DOHH2 (cell line): ENCODE measurements around the gene CYP2F1.
"Not testable (repeated sequence)": the region's sequence is repeated elsewhere in the genome, so short reads cannot be mapped to it uniquely, and the experiment has no call there.

Experiments used
- H3F3A ChIP-seq: fragments of 200-600 bp; sonication (generic), shearing (Covaris generic); 2 replicates; pipeline ENCODE4 v1.6.0; 2016; ENCODE audit warnings: antibody characterized with exemption, mild to moderate bottlenecking; ENCODE audit not compliant: control insufficient read depth, insufficient read depth
- H3K27ac ChIP-seq: fragments of 200-600 bp; sonication (generic); 2 replicates; pipeline ENCODE4 v1.5.1; 2014; ENCODE audit warnings: low read depth, mild to moderate bottlenecking, low read length, moderate library complexity
- H3K27me3 ChIP-seq: fragments of 200-600 bp; sonication (generic); 2 replicates; pipeline ENCODE4 v1.6.1; 2014; ENCODE audit warnings: mild to moderate bottlenecking, low read length, mixed read lengths; ENCODE audit not compliant: control insufficient read depth
- H3K36me3 ChIP-seq: fragments of 200-600 bp; sonication (generic); 2 replicates; pipeline ENCODE4 v1.6.1; 2014; ENCODE audit warnings: mild to moderate bottlenecking, low read length, moderate library complexity, mixed read lengths; ENCODE audit not compliant: control insufficient read depth
- H3K4me1 ChIP-seq: fragments of 200-600 bp; sonication (generic); 2 replicates; pipeline ENCODE4 v1.6.1; 2014; ENCODE audit warnings: mild to moderate bottlenecking, low read length, mixed read lengths; ENCODE audit not compliant: control insufficient read depth
- H3K4me2 ChIP-seq: fragments of 200-600 bp; sonication (generic); 2 replicates; pipeline ENCODE4 v1.6.0; 2014; ENCODE audit warnings: mild to moderate bottlenecking, low read length, moderate library complexity
- H3K4me3 ChIP-seq: fragments of 200-600 bp; sonication (generic); 2 replicates; pipeline ENCODE4 v1.5.1; 2014; ENCODE audit warnings: mild to moderate bottlenecking, low read length, mixed read lengths
- H3K79me2 ChIP-seq: fragments of 200-600 bp; sonication (generic); 2 replicates; pipeline ENCODE4 v1.6.1; 2014; ENCODE audit warnings: mild to moderate bottlenecking, low read length, mixed read lengths; ENCODE audit not compliant: control insufficient read depth
- H3K9me2 ChIP-seq: fragments of 200-600 bp; sonication (generic); replicated peaks from 2 replicates; pipeline ENCODE4 v1.6.1; 2014; ENCODE audit warnings: mild to moderate bottlenecking, low read length, mixed read lengths; ENCODE audit not compliant: control insufficient read depth
- H3K9me3 ChIP-seq: fragments of 200-600 bp; sonication (generic); 2 replicates; pipeline ENCODE4 v1.6.1; 2014; ENCODE audit warnings: antibody characterized with exemption, low read length, mixed read lengths; ENCODE audit not compliant: control insufficient read depth, insufficient read depth
- H4K20me1 ChIP-seq: fragments of 200-600 bp; sonication (generic); 2 replicates; pipeline ENCODE4 v1.6.0; 2014; ENCODE audit warnings: low read depth, mild to moderate bottlenecking, antibody characterized with exemption, low read length, moderate library complexity; ENCODE audit not compliant: control insufficient read depth, insufficient read depth
- CTCF ChIP-seq: fragments of 200-600 bp; sonication (generic); IDR thresholded peaks from one replicate; pipeline ENCODE4 v1.5.1; 2014; ENCODE audit warnings: antibody characterized with exemption, mild to moderate bottlenecking, low read depth, low read length; ENCODE audit not compliant: poor library complexity, severe bottlenecking
- EZH2phosphoT487 ChIP-seq: fragments of 200-600 bp; sonication (generic); IDR thresholded peaks from 2 replicates; pipeline ENCODE4 v1.6.1; 2017; ENCODE audit warnings: borderline replicate concordance, mild to moderate bottlenecking, antibody characterized with exemption, low read length, moderate library complexity, mixed read lengths

The CYP2F1 gene

GRCh38 chr19:41095703-41096102, 18.5 kb upstream of the CYP2F1 start:
- H3K36me3 ChIP-seq: no peaks in the 10 kb centered on the region
- TF ChIP-seq EZH2phosphoT487 (no peak), CTCF (no peak)
- H3K4me2 ChIP-seq: no peak overlapping the region
- H3K4me1 ChIP-seq: no peaks in the 10 kb centered on the region
- no peak overlapping the region for H3K4me3 ChIP-seq
- H4K20me1 ChIP-seq: no peaks in the 10 kb centered on the region
- no peaks in the 10 kb centered on the region for H3K9me3 ChIP-seq
- no peaks in the 10 kb centered on the region for H3F3A ChIP-seq
- H3K79me2 ChIP-seq: no peaks in the 10 kb centered on the region
- H3K9me2 ChIP-seq: no peaks in the 10 kb centered on the region
- no peak overlapping the region for H3K27ac ChIP-seq
- no peaks in the 10 kb centered on the region for H3K27me3 ChIP-seq

- Histone ChIP-seq H3K9me3 (no peaks in the 10 kb centered on the region), H3K27ac (no peak overlapping the region), H3K9me2 (no peaks in the 10 kb centered on the region), H3K79me2 (no peaks in the 10 kb centered on the region), H3K4me3 (no peak overlapping the region), H3K4me1 (no peaks in the 10 kb centered on the region), H3K36me3 (no peaks in the 10 kb centered on the region), H3K27me3 (no peaks in the 10 kb centered on the region), H3K4me2 (no peak overlapping the region), H3F3A (no peaks in the 10 kb centered on the region), H4K20me1 (no peaks in the 10 kb centered on the region)
- no peak for TF ChIP-seq EZH2phosphoT487
- TF ChIP-seq CTCF: no peak
Observed at GRCh38 chr19:41096353-41096752, 17.9 kb upstream of the CYP2F1 start.

GRCh38 chr19:41097302-41097701, 16.9 kb upstream of the CYP2F1 start:
- Histone ChIP-seq H3K27ac (no peak overlapping the region), H3K27me3 (no peaks in the 10 kb centered on the region), H3K9me3 (no peaks in the 10 kb centered on the region), H3K4me1 (no peaks in the 10 kb centered on the region), H3K4me2 (no peak overlapping the region), H3K79me2 (no peaks in the 10 kb centered on the region), H3F3A (no peaks in the 10 kb centered on the region), H4K20me1 (no peaks in the 10 kb centered on the region), H3K4me3 (no peak overlapping the region), H3K9me2 (no peaks in the 10 kb centered on the region), H3K36me3 (no peaks in the 10 kb centered on the region)
- TF ChIP-seq CTCF: no peak
- no peak for TF ChIP-seq EZH2phosphoT487

- Histone ChIP-seq H3K9me3 (no peaks in the 10 kb centered on the region), H3K4me2 (no peak overlapping the region), H3F3A (no peaks in the 10 kb centered on the region), H3K4me1 (no peaks in the 10 kb centered on the region), H3K27me3 (no peaks in the 10 kb centered on the region), H3K79me2 (no peaks in the 10 kb centered on the region), H3K9me2 (no peaks in the 10 kb centered on the region), H4K20me1 (no peaks in the 10 kb centered on the region), H3K4me3 (no peak overlapping the region), H3K36me3 (no peaks in the 10 kb centered on the region), H3K27ac (no peak overlapping the region)
- TF ChIP-seq EZH2phosphoT487: no peak
- no peak for TF ChIP-seq CTCF
Observed at GRCh38 chr19:41098762-41099161, 15.5 kb upstream of the CYP2F1 start.

- H4K20me1 ChIP-seq, H3K4me1 ChIP-seq, H3K27ac ChIP-seq, H3K79me2 ChIP-seq, H3K9me2 ChIP-seq, H3K36me3 ChIP-seq, H3K4me2 ChIP-seq, H3K9me3 ChIP-seq, H3K4me3 ChIP-seq, H3K27me3 ChIP-seq, H3F3A ChIP-seq: not testable (repeated sequence)
Observed at GRCh38 chr19:41102210-41102609, 12.0 kb upstream of the CYP2F1 start.
